Hematopoietic multipotent progenitor cell treated with erythropoietin and hydrocortisone succinate and interleukin-3 and kit ligand, for 15 days (in vitro differentiated cells): ENCODE data around the gene AHDC1.
A peak's percentile ranks its signal among the peaks of the same experiment; 100 is the strongest.

Experiments used
- DNase-seq: peaks from one replicate; pipeline ENCODE4 v3.0.0-alpha.2; 2015; ENCODE audit warnings: low spot score

AHDC1 gene

DNA sequence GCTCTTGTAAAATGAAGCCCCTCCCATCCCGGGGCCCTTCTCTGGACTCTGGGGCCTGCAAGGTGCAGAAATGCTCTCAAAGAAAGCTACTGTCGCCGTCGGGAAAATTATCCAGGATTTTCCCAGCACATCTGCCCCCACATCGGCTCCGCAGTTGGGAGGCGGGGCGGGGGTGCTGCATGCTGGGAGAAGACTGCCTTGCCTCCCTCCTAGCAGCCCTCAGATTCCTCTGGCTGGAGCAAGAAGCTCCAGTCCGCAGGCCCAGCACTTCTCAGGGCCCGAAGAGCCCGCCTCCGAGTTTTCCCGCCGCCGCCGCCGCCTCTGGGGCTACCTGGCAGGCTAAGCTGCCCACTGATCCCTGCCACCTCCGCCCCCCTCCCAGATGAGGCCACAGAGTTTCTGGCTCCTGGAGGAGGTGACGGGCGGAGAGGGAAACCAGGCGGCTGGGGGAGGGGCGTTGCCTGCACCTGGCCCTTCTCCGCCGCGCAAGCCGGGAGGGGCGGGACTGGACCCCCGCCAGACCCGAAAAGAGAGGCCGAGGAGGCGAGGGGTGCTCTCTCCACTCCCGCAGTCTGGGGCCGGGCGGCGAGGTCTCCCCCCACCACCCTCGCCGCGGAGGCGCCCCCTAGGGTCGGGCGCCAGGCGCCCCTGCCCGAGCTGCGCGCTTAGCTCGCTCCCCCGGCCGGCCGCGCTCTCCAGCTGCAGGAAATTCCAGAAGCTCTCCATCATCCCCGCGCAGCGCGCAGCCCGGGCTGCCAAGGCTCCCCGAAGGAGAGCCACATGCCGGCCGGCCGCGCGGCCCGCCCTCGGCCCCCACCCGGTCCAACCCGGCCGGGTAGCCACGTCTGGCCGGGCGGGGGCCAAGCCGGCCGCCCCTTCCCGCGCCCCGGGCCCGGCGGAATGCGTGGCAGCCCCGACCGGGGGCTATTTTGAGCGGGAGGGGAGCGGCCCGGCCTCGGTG, 28.8 kb downstream of the AHDC1 start:
- DNase-seq: no peak

DNA sequence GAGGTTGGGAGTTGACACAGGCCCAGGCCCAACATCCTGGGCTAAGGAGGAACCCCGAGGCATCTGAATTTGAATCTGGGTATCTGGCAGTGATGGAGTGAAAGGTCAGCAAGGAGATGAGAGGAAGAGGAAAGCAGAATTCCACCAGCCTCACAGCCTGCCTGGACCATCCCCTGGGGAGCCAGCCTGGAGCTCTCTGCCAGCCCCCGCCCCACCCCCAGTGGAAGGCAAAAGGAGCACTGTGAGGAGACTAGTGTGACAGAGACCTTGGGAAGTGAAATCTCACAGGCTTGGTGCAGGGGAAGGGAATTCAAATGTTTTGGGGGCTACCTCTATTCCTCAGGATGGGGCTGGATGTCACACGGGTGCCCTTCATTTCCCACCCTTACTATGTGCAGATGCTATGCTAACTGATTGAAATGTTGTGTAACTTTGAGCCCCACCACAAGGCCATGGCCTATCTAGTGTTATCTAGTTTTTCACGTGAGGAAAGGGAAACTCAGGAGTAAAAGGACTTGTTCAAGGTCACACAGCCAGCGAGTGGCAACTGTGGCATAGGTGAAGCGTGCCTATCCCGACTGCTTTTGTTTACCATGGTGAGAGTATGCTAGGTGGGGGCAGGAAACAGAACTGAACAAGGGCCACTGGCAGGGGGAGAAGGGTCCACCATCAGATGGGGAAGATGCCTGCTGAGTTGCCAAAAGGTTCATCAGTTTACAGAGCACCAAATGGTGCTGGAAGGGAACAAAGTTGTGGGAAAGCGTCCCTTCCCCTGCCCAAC, 29.8 kb downstream of the AHDC1 start:
- no peak for DNase-seq

DNA sequence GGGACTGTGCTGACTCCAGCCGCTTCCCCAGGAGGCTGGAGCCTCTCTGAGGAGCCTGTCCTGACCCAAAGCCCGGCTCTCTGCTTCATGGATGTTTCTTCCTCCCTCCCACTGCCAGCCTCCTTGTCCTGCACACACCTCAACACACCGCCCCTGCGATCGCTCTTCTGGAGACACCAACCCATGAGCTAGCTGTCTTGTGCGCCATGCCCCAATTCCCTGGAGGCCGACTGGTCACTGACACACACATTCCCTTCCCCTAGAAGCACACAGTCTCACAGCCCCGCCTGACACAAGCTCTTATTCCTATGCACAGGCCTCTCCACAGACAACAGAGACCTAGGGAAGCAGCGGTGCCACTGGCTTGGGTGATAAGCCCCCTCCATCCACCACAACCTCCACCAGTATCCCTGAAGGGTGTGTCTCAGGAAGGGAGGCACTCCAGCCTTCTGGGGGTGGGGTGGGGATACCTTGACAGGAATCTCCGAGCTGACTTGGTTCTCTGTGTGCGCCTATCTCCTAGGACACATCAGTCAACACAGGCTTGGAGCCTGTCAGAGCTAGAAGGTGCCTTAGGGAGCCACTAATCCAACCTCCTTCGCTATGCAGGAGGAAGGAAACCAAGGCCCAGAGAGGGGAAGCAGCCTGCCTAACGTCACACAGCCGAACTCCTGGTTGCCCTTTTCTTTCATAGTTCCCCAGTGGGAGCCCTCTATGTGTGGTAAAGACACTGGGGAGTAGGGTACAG, 31.1 kb downstream of the AHDC1 start:
- no peak for DNase-seq

DNA sequence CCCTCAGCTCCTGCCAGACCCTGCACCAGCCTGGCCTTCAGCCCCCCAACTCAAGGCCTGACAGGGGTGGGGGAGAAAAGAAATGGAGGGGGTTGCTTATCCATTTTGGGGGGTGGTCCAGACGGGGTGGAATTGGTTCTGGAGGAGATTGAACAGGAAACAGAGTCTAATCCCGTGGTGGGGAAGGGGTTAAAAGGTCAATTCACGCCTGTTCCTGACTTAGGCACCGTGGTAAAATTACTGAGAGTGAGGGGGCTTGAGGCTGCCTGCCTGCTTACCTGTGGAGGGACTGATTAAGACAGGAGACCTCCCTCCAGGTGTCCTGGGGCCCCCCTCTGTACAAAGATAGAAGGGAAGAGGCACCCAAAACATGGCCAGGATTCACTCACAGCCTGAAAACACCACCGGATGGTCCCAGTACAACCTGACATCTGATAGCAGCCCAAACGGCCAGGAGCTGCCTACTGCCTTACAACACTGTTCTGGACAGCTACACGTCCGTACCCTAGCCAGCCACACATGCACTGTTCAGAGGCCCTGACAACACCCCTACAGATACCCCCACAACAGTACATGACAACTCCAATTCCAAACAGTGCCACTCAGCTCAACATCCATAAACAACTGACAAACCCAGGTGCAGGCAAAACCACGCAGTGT, 31.8 kb downstream of the AHDC1 start:
- no peak for DNase-seq

DNA sequence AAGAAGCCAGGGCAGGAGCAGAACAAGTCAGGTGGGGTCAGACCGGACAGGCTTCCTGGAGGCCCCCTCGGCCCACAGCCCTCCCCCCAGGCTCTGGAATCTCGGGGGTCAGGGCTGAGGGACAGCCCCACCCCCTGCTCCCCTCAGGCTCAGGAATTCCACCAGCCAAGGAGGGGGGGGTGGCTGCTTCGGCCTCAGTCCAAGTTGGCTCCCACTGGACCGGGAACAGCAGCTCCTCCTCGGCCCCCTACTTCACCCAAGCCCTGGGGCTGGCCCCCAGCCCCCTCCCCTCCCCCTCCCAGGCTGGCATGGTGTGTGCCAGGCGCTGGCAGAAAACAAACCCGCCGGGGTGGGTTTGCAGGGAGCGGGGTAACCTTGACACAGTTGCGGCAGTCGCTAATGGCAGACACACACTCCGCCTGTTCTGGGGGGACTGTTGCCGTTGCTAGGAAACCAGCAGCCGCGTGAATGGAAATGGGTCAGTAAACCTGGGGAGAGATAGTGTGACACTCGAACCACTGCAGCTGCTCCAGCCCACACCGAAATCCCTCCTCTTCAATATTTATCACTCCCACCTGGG, 32.4 kb downstream of the AHDC1 start:
- no peak for DNase-seq

DNA sequence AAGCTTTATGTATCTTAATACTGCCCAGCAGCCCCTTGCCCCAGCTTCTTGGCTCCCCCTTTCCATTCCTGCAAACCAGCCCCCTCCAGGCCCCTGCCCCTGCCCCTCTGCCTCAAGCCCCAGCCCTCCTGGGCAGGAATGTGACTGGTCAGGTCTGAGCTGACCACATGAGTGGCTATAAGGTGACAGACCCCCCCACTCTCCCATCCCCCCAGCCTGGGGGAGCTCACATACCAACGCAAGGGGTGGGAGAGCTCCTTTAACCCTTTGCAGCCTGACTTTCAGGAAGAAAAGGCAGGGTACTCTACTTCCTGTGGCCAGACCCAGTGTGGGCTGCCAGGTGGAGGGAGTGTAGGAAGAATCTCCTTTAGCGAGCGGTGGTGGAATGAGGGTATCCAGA, 33.2 kb downstream of the AHDC1 start:
- no peak for DNase-seq

DNA sequence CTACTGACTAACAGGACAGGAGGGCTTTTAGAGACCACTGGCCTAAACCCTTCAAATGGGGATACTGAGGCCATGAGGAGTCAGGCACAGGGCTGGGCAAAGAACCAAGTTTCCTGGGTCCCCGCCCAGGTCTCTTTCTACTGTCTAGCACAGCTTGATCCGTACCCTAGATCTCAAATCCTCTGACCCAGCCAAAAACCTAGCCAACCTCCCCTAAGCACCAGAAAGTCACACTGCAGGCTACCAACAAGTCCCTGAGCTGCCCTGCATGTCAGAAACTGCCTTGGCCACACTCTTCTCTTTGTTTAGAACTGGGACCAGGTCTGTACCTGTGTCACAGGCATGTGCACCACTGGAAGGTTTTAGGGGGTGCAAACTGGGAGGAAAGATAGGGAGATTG, 33.6 kb downstream of the AHDC1 start:
- DNase-seq: no peak

DNA sequence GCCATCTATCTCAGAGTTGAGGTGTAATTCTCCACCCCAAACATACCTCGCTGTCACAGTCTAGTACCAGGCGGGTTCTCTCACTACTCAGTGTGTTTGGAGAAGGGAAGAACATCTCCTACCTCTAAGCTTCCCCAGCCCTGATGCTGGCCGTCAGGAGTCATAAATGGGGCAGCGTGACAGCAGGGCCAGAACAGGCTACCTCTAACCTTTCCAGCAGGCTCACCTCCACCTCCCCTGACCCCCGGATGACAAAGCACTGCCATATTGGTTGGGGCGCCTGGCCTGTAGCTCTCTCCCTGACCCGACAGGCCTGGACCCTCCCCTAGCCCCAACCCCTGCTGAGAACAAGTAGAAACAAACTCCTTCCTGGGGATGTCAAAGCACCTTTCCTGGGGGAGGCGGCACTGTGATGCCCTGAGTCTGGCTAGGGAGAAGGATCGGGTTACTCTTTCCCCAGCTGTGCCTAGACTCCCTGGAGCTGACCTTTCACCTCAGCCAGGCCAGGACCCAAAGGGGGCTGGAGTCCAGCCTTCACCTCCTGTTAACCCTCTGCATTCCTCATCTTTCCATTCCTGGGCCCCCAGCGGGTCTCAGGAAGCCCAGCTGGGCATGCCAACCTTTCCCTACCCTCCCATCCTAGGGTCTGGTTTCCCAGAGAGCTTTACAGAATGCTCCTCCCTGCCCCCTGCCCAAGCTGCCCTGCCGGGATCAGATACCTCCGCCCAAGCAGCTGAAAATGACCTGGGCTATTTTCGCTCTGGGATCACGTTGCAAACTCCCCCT, 34.2 kb downstream of the AHDC1 start:
- no peak for DNase-seq

DNA sequence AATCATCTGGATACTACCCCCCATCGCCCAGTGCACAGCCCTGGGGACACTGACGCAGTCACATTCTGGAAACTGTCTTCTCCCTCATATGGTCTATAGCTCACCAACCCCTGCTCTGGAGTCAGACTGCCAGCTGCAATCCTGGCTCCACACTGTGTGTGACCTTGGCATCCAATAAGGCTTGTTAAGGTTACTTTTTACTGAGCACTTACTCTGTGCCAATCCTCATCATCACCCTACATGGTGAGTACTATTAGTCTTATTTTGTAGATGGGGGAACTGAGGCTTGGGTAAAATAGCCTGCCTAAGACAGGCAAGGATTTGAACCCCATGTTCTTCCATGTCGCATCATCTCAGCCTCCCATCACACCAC, 34.9 kb downstream of the AHDC1 start:
- DNase-seq: no peak

DNA sequence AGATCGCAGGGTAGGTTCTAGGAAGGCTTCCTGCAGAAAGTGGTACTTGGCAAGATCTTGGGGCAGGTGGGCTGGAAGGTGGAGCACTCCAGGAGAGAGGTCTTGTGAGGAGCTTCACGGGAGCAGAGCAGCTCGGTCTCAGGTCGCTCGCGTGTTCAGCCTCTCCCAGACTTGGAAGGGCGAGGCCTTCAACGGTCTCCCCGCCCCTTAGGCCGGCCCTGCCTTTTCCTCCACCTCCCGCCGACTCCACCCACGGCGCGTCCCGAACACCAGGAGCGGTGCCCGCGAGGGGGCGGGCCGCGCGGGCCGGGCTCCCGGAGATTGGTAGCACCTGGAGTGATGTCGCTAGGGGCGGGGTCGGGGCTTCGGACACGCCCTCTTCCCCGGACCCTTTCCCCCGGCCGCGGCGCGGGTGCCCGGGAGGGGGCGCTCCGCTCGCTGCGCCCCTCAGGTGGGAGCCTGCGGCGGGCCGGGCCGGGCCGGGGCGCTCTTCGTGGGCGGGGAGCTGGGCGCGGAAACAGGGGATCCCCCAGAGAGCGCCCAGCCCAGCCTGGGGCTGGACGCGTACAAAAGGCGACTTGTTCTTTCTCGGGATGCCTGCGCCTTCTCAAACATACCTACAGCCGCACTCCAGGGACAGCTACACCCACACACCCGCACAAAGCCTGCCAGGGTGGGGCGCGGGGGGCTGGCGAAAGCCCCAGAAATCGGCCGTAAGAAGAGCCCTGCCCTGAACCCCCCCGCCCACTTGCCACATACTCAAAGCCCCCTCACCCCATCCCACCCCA, 35.5 kb downstream of the AHDC1 start:
- DNase-seq: peak; percentile 93

DNA sequence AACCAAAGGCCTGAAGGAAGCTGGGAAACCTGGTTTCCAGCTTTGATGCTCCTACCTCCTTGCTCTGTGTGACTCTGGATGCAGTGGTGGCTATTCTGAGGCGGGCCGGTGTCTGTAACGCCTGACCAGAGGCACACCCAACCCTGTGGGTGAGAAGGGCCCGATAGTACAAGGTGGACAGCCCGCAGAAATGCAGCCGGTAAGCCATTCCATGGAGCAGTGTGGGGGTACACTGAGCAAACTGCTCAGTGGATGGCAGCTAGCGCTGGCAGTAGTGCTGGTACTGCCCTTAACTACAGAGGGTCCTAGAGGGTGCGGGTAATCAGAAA, 36.0 kb downstream of the AHDC1 start:
- no peak for DNase-seq

DNA sequence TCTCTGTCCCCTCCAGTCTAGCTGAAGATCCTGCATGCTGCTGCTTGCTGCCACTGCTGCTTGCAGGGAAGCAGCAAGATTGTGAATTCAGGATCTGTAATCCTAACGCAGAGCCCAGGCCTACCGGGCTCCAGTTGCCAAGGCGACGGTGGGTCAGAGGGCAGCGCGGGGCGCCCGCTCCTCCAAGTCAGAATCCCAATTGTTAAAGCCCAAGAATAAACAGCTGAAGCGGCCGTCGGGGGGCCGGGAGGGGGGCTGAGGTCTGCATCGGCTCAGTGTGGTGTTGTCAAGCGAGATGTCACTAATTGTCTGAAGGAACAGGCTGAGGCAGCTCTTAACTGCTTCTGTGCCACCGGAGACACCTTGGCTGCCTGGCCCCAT, 36.8 kb downstream of the AHDC1 start:
- no peak for DNase-seq

DNA sequence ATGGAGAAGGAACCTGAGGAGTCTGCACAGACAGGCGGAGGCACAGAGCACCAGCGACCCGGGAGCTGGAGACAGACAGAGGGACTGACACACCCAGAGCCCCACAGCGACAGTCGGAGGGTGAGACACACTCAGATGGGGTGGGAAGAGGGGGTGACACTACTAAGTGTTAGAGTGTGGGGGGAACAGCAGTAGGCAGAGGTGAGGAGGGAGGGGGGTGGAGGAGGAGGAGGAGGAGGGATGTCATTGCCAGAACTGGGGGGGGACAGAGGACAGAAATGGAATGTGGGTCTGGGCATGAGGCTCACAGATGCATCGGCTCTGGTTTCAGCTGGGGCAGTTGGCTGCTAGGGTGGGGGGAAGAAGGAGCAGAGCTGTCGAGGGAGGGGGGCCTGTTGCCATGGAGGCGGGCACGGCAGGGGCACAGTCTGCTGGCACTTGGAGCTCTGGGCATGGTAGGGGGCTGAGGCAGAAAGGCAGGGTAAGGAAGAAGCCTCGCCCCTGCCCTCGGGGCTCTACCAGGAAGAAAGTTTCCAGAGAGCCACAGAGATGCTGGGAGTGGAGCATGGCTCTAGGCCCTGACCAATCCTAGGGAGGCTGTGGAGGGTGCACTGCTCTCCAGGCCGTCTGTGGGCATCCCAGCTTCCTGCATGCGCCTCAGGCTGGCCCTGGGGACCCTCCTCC, 37.3 kb downstream of the AHDC1 start:
- DNase-seq: no peak

DNA sequence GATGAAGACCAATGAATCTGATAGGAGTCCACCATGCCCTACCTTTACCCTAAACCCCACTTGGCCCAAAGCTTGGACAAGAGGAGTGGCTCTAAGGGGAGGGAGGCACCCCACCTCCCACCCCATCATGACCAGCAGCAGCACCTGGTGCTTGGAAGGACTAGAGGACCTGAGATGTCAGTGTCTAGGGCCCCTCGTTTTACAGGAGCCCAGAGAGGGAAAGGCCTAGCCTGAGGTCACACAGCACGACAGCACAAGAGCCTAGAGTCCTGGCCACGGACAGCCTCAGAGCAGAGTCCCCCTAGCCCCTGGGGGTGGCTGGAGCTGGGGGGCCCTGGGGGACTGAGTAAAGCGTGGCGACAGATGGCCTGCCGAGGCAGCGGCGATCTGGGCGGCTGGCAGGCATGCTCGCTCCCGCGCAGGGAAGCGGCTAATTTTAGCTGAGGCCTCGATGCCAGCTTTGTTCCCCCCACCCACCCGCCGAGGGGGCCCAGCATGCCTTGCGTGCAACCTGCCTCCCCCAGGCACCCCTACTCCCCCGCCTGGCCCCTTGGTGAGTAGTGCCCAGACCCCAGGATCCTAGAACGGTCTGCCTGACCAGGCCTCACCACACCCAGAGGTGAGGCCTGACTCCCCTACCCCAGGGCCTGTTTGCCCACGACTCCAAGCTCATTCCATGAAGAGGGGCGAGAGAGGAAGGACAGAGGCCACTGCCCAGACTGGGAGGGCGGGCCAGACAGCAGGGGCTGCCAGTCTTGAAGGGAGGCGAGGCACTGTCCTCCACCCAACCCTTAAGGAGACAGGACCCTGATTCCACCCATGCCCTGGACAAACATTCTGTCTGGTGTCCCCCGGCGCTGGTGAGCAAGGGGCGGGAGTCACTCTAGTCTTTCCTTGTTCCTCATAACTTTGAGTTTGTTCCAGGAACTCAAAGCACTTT, 39.0 kb downstream of the AHDC1 start:
- DNase-seq: no peak

DNA sequence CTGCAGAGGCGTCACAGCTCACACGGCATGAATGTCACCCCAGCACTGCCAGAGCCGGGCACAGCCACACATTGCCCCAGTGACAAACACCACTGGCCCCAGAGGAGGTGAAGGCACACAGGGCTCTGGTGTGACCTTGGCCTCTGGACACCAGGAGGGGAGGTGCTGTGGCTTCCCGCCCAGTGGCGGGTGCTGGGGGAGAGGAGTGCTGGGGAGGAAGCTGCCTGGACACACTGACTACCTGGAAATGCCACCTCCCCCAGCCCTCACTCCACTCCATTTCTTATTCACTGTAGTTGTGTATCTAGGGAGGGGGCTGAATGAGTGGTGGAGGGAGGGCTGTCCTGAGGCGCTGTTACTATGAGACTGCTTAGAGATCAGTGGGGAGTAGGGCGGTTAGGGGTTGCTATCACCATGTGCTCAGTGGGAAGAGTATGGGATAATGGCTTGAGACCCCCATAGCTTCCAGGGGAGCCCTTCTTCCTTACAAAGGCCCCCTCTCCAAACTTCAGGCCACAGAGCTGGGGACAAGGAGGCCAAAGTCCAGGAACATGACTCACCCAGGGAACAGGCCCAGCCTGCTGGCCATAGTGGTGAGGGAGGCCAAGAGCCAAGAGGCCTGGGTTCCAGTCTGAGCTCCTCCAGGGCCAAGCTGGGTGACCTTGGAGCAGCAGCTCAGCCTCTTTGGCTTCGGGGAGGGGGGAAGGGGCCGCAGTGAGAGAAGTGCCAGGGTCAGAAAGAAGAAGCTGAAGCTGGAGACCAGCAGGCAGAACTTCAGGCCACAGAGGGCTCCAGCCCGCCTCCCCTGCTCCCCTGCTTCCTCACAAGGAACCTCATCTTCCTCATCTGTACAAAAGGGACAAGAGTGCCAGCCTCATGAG, 40.1 kb downstream of the AHDC1 start:
- DNase-seq: no peak

DNA sequence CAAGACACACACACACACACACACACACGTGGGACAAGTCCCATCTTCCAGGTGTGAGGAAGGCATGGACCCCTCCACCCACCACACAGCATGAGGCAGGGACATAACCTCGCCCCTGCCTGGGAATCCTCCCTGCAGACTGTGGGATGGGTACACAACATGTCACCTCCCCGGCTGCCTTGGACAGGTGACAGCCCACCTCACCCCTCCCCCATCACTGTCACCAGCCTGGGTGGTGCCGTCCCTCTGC, 40.7 kb downstream of the AHDC1 start:
- DNase-seq: no peak

DNA sequence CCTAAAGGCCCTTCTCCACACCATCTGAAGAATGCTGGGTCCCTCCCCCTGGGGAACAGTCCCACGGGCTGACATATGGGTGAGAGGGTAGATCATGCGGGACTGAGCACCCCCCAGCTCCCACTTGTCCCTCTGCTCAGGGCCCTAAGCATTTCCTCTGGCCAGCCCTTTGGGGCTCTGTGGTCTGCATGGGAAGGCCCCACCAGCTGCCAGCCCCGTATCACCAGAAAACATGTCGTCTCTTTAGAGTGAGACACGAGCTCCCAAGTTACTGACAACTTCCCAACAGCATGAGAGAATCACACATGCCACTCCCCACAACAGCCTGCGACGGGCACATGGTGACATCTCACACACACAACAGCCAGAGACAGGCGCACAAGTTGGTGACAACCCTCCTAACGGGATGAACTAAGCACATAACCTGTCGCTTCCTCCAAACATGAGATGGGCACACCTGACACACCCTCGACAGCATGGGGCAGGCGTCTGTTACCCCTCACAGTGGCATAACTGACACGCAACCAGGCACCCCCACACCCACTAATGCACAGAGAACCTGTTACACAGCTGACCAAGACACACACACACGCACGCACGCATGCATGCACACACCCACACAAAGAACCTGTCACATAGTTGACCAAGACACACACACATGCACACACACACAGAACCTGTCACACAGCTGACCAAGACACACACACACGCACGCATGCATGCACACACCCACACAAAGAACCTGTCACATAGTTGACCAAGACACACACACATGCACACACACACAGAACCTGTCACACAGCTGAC, 41.2 kb downstream of the AHDC1 start:
- DNase-seq: no peak
